Panc1 (cell line): ENCODE data around the gene CABP4. TPM values are rescaled to one million over a fixed set of nuclear protein-coding genes. Genes with fewer than 3 reads are reported as not detected.

Source experiments
- ATAC-seq: fragments of 200-7000 bp; cut with Tn5 transposase; 2 replicates; pipeline ENCODE4 v1.9.1; 2020; ENCODE audit warnings: mild to moderate bottlenecking, moderate library complexity
- BruUV-seq: library from RNA; stranded (reverse); fragments of 400-500 nt; replicated peaks from 2 replicates; lab custom pipeline; 2021; lab: Mats Ljungman, UMichigan
- CTCF ChIA-PET: fragments of 300-600 bp; sonication (Branson Sonifier 250); formaldehyde crosslinking; loops from one replicate; lab custom pipeline; 2022; ENCODE audit warnings: antibody characterized with exemption; lab: Charles Lee
- POLR2A ChIA-PET: fragments of 300-600 bp; sonication (Branson Sonifier 250); formaldehyde crosslinking; loops from one replicate; lab custom pipeline; 2022; ENCODE audit warnings: antibody characterized with exemption; lab: Charles Lee
- DNase-seq: peaks from one replicate; pipeline ENCODE4 v3.0.0-alpha.2; 2010; ENCODE audit warnings: low read depth, low spot score
- H3K27ac ChIP-seq: 2 replicates; pipeline ENCODE4 v1.5.1; 2011; ENCODE audit warnings: mild to moderate bottlenecking, low read length, inconsistent platforms
- H3K27me3 ChIP-seq: fragments of 200-500 bp; sonication (Bioruptor generic); 2 replicates; pipeline ENCODE4 v1.6.0; 2014; ENCODE audit warnings: low read length, inconsistent platforms; ENCODE audit not compliant: control insufficient read depth, insufficient read depth
- H3K36me3 ChIP-seq: fragments of 200-500 bp; sonication (Bioruptor generic); 2 replicates; pipeline ENCODE4 v1.5.1; 2014; ENCODE audit warnings: inconsistent platforms, mild to moderate bottlenecking, low read length, moderate library complexity; ENCODE audit not compliant: control insufficient read depth, insufficient read depth
- H3K4me1 ChIP-seq: 2 replicates; pipeline ENCODE4 v1.5.1; 2011; ENCODE audit warnings: inconsistent platforms, mild to moderate bottlenecking, low read length, moderate library complexity; ENCODE audit not compliant: control insufficient read depth, insufficient read depth
- H3K4me3 ChIP-seq, 2 experiments: 2 replicates each; pipeline ENCODE4 v1.5.1; 2011 to 2012; ENCODE audit warnings: low read depth in 2 of 2, low read length in 2 of 2, mild to moderate bottlenecking in 2 of 2, inconsistent platforms in 1 of 2, moderate library complexity in 1 of 2
- H3K9me3 ChIP-seq: fragments of 200-500 bp; sonication (Bioruptor generic); 2 replicates; pipeline ENCODE4 v1.5.1; 2014; ENCODE audit warnings: low read depth, mild to moderate bottlenecking, inconsistent platforms, low read length, moderate library complexity; ENCODE audit not compliant: control insufficient read depth, insufficient read depth
- CTCF ChIP-seq: fragments of 450-650 bp; IDR thresholded peaks from 2 replicates; pipeline ENCODE4 v1.5.1; 2017; ENCODE audit warnings: mild to moderate bottlenecking
- POLR2AphosphoS5 ChIP-seq: IDR thresholded peaks from 2 replicates; pipeline ENCODE4 v1.6.1; 2012; ENCODE audit warnings: mild to moderate bottlenecking, low read depth, low read length, moderate library complexity
- REST ChIP-seq, 2 experiments: IDR thresholded peaks; 2 replicates each; pipeline ENCODE4 v1.6.1; 2011 to 2012; ENCODE audit warnings: low read depth in 2 of 2, control low read depth in 1 of 2, low read length in 1 of 2, mild to moderate bottlenecking in 1 of 2, moderate library complexity in 1 of 2; ENCODE audit not compliant: insufficient read depth in 1 of 2
- SIN3A ChIP-seq: IDR thresholded peaks from 2 replicates; pipeline ENCODE4 v1.6.1; 2012; ENCODE audit warnings: low read depth, mild to moderate bottlenecking, low read length, moderate library complexity, borderline replicate concordance; ENCODE audit not compliant: insufficient read depth
- TCF7L2 ChIP-seq: IDR thresholded peaks from 2 replicates; pipeline ENCODE4 v1.6.1; 2011; ENCODE audit warnings: mild to moderate bottlenecking, low read depth, low read length, inconsistent platforms
- in situ Hi-C: cut with HindIII; loops from 2 replicates; pipeline ENCODE4 v1.10.0; 2016; ENCODE audit warnings: low sequenced_read_pairs, low pct_unique_long_range_greater_than_20kb
- intact Hi-C: fragments of 100-400 bp; cut with micrococcal nuclease; formaldehyde crosslinking; loops from one replicate; pipeline ENCODE4 v1.10.0; 2022; ENCODE audit not compliant: unreplicated experiment
- total RNA-seq: library from RNA; stranded (reverse); gene quantifications from one replicate; pipeline ENCODE4 v1.2.1, GENCODE V29; 2021; ENCODE audit not compliant: unreplicated experiment

CABP4 gene
- total RNA-seq, 1 experiment from 2014 or later = not detected

- H3K4me1 ChIP-seq = no peaks in the 10 kb centered on the region; the same call in 1 of the 2 replicates
- ATAC-seq (no peak), DNase-seq (no peak)
- POLR2A ChIA-PET = no interaction called here
- CTCF ChIA-PET = no interaction called here
- no peak overlapping the region for H3K4me3 ChIP-seq
- BruUV-seq = no TSS peak
- H3K27me3 ChIP-seq = no peaks in the 10 kb centered on the region
- no peak overlapping the region for H3K27ac ChIP-seq
- no peaks in the 10 kb centered on the region for H3K36me3 ChIP-seq
- no peaks in the 10 kb centered on the region for H3K9me3 ChIP-seq
- in situ Hi-C loops (no loop called here), intact Hi-C loops (no loop called here)
- TF ChIP-seq POLR2AphosphoS5 = no peak
- TF ChIP-seq SIN3A = no peak
- no peak for TF ChIP-seq REST (IDR thresholded peaks at IDR 0.05; ENCODE audit: insufficient read depth in 1 of 2, low read depth in 2 of 2, low read length in 1 of 2)
- TF ChIP-seq TCF7L2 = no peak
- TF ChIP-seq CTCF = no peak
These were observed 40.3 kb downstream of the CABP4 start for GRCh38 chr11:67495234-67496005.

GRCh38 chr11:67496113-67496512 is 41.0 kb downstream of the CABP4 start:
- no peak for ATAC-seq
- no peaks in the 10 kb centered on the region for H3K27me3 ChIP-seq
- no peaks in the 10 kb centered on the region for H3K36me3 ChIP-seq
- DNase-seq = no peak
- ChIA-PET CTCF (no interaction called here), POLR2A (no interaction called here)
- in situ Hi-C loops = no loop called here
- no peak for TF ChIP-seq POLR2AphosphoS5
- TF ChIP-seq REST (IDR thresholded peaks at IDR 0.05; ENCODE audit: insufficient read depth in 1 of 2, low read depth in 2 of 2, low read length in 1 of 2) = no peak
- no peak for TF ChIP-seq SIN3A
- no peak for TF ChIP-seq CTCF
- no peak for TF ChIP-seq TCF7L2
- intact Hi-C loops = no loop called here
- no peaks in the 10 kb centered on the region for H3K9me3 ChIP-seq
- no peak overlapping the region for H3K27ac ChIP-seq
- H3K4me3 ChIP-seq = no peak overlapping the region
- no peaks in the 10 kb centered on the region; the same call in 1 of the 2 replicates for H3K4me1 ChIP-seq
- no TSS peak for BruUV-seq
